ENCODE measurements around the gene STK39. TPM values are rescaled to one million over a fixed set of nuclear protein-coding genes. Genes with fewer than 3 reads are reported as not detected.

Gene STK39
- total RNA-seq, 1 experiment from 2014 or later = 22.1 TPM

GRCh38 chr2:168072626-168073303 is 174.6 kb downstream of the STK39 start:
- Histone ChIP-seq H3T11ph (ENCODE audit: low read length) (no peak overlapping the region), H2BK15ac (ENCODE audit: low read depth, low read length) (no peak overlapping the region), H3K79me2 (ENCODE audit: insufficient read depth, low read length) (no peaks in the 10 kb centered on the region), H3K23me2 (ENCODE audit: insufficient read length, low read depth, low read length, poor library complexity, severe bottlenecking) (no peaks in the 10 kb centered on the region), H3K4ac (ENCODE audit: low read depth, low read length) (no peak overlapping the region), H3K4me2 (ENCODE audit: insufficient read depth, insufficient read length, low read length) (no peak overlapping the region), H2AK5ac (ENCODE audit: insufficient read length, low read length) (no peak overlapping the region), H3K56ac (ENCODE audit: insufficient read length, low read depth, low read length) (no peak overlapping the region), H4K5ac (ENCODE audit: insufficient read length, low read depth, low read length) (no peak overlapping the region), H2BK20ac (ENCODE audit: low read depth, low read length, poor library complexity, severe bottlenecking) (no peak overlapping the region), H4K20me1 (ENCODE audit: control insufficient read depth, insufficient read depth, insufficient read length) (no peaks in the 10 kb centered on the region), H2AFZ (ENCODE audit: low read length) (no peak overlapping the region), H2BK5ac (ENCODE audit: insufficient read length, low read length) (no peak overlapping the region), H4K8ac (replicated peaks; ENCODE audit: insufficient read length, low read depth, low read length) (no peak overlapping the region), H3K9me3 (ENCODE audit: control insufficient read depth, low read depth, low read length) (no peaks in the 10 kb centered on the region), H4K91ac (ENCODE audit: insufficient read length, low read depth, low read length) (no peak overlapping the region), H2BK120ac (ENCODE audit: low read depth, low read length, poor library complexity, severe bottlenecking) (no peak overlapping the region), H3K23ac (ENCODE audit: insufficient read length, low read depth, low read length) (no peak overlapping the region), H3K79me1 (ENCODE audit: insufficient read depth, low read depth, low read length, poor library complexity, severe bottlenecking) (no peaks in the 10 kb centered on the region), H3K27me3 (ENCODE audit: insufficient read depth, low read length) (no peaks in the 10 kb centered on the region), H3K9ac (ENCODE audit: extremely low read depth, insufficient read length, low read length) (no peak overlapping the region), H3K4me1 (ENCODE audit: insufficient read depth, low read length) (no peaks in the 10 kb centered on the region), H2BK12ac (ENCODE audit: insufficient read length, low read depth, low read length) (no peak overlapping the region), H3K27ac (ENCODE audit: insufficient read length, low read depth, low read length) (no peak overlapping the region), H3K14ac (ENCODE audit: insufficient read depth, low read length) (no peak overlapping the region), H3K18ac (ENCODE audit: insufficient read length, low read depth, low read length) (no peak overlapping the region)
- no peak for TF ChIP-seq CTCF (conservative IDR thresholded peaks at IDR 0.05)
- peaks cover 0 to 2% (median 0%) of the 10 kb centered on the region in 3 experiments; a peak in 1 of 7 replicates for H3K36me3 Mint-ChIP-seq (ENCODE audit: insufficient read depth in 1 of 3, low read depth in 3 of 3)
- no peaks in the 10 kb centered on the region for H3K27me3 Mint-ChIP-seq (ENCODE audit: low read depth)
- H3K27ac Mint-ChIP-seq = no peak overlapping the region
- WGBS (ENCODE audit: extremely low coverage, insufficient read length, low lambda C conversion rate) = no CpG with 5 or more reads among the region's 1 CpG
- H3K4me3 Mint-ChIP-seq = no peak overlapping the region
- DNase-seq = no peak
- no peaks in the 10 kb centered on the region for H3K9me3 Mint-ChIP-seq
- no peaks in the 10 kb centered on the region for H3K4me1 Mint-ChIP-seq
